Stimulated activated CD8-positive, alpha-beta memory T cell treated with anti-CD3 and anti-CD28 coated beads, Interleukin-2, amount 100 ng/mL, for 1 hour (primary cell): ENCODE data around the gene LCN2.
A peak's percentile ranks its signal among the peaks of the same experiment; 100 is the strongest.

Experiments
- DNase-seq, 2 donors: peaks; one replicate each; pipeline ENCODE4 v3.0.0-alpha.2; 2020; ENCODE audit warnings: low read depth in 2 of 2

The LCN2 gene

GRCh38 chr9:128114326-128115186 lies 34.7 kb upstream of the LCN2 start:
- no peak for DNase-seq

DNA sequence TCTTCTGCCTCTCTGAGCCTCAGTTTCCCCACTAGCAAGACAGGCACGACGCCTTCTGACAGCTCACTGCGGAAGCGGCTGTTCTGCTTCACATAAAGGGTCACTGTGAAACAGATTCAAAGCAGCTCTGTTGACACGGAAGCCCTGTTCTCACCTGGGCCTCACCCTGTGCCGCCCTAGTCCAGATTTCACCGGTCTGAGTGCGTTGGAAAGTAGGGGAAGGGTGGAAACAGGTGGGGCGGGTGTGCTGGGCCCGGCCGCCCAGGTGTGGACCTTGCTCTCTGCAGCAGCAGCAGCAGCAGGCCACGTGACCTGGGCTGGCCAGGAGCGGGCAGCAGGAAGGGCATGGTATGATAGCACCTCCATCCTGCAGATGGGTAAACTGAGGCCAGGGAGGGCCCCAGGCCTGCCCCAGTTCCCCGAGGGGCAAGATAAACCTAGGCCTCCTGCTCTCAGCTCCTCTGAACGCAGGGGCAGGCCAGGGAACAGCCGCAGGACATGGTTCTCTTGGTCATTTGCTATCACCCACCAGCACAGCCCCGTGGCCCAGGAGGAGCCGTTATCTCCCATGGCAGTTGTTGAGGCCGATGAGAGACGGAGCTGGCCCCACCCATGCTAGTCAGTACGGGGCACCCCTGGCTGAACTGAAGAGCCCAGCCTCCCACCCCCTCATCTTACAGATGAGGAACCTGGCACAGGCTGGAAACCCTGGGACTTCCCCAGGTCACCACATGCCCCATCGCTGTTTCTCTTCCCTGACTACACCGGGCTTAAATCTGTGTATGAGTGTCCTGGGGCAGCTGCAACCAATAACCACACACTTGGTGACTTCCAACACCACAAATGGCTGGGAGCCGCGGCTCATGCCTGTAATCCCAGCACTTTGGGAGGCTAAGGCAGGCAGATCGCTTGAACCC lies 33.8 kb upstream of the LCN2 start:
- no peak for DNase-seq

- DNase-seq = no peak
These were observed 32.9 kb upstream of the LCN2 start for GRCh38 chr9:128116104-128117083.

DNA sequence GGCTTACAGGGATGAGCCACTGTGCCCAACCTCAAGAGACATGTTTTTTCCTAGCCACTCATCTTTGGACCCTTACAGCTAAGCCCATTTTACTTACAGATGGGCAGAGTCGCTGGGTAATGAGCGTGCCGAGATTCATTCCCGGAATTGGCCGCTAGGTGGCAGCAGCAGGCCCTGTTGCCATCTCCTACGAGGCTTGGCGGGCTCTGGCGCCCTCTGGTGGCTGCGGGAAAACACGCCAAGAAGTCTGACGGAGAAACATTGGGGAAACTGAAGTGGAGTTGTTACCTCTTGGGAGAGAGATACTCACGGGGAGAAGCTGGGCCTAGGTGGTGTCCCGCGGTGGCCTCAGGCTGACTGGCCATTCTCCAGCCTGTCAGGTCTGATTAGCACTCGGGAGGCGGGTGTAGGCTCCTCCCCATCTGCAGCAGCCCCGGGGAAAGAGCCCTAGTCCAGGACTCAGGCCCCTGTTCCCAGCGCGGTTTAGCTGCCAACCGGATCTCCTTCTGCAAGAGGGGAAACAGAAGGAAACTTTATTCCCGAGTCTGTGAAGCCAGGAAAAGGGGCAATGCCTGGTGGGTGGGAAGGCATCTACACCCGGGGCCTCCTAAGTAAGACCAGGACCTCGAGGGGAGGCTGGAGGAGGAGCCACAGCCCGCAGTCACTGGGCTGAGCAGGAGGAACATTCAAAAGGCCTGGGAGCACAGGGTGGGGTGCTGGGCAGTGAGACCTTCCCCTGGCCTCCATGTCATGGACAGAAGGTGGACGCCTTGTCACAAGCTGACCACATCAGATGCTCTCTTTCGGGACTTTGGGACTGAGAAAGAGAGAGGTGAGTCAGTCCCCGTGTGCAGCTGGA lies 31.4 kb upstream of the LCN2 start:
- DNase-seq = peak; percentile 96

- no peak for DNase-seq
These were observed 30.8 kb upstream of the LCN2 start for GRCh38 chr9:128118472-128118857.

GRCh38 chr9:128118971-128119665 lies 30.1 kb upstream of the LCN2 start:
- no peak for DNase-seq

DNA sequence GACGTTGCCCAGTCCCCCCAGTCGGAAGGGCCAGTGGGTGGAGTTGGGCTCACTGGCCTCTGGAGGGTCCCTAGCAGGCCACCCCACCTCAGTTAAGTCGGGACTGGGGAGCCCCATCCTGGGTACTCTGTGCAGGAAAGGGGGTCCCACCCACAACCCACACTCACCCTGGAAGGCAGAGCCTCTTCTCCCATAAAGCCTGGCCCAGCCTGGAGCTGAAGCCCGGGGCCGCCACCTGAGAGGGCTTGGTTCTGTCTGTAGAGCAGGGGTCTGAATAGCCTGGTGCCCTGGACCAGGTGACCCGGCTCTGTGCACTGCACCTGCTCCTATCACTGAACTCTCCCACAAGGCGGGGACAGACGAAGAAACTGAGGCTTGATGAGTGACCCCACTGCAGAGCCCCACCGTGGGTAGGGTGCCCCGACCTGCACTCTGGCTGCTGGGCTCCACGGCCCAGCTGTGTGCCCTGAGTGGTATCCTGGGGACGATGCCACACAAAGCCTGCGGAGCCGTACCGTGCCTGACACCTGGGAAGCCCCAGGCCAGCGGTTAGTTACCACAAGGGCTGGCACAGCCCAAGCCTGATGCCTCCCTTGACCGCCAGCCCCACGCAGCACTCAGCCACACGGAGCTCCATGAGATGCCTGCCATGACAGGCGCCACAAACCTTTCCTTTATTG lies 29.1 kb upstream of the LCN2 start:
- DNase-seq = no peak

GRCh38 chr9:128120741-128121465 lies 28.4 kb upstream of the LCN2 start:
- no peak for DNase-seq

DNA sequence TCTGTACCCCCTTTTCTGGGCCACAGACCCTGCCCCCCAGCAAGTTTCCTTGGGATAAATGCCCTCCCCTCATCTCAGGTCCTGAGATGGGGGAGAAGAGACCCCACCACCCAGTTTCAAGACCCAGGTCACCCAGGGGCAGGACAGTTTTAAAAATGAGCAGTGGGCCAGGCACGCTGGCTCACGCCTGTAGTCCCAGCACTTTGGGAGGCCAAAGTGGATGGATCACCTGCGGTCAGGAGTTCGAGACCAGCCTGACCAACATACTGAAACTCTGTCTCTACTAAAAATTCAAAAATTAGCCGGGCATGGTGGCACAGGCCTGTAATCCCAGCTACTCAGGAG lies 27.8 kb upstream of the LCN2 start:
- DNase-seq = no peak

DNA sequence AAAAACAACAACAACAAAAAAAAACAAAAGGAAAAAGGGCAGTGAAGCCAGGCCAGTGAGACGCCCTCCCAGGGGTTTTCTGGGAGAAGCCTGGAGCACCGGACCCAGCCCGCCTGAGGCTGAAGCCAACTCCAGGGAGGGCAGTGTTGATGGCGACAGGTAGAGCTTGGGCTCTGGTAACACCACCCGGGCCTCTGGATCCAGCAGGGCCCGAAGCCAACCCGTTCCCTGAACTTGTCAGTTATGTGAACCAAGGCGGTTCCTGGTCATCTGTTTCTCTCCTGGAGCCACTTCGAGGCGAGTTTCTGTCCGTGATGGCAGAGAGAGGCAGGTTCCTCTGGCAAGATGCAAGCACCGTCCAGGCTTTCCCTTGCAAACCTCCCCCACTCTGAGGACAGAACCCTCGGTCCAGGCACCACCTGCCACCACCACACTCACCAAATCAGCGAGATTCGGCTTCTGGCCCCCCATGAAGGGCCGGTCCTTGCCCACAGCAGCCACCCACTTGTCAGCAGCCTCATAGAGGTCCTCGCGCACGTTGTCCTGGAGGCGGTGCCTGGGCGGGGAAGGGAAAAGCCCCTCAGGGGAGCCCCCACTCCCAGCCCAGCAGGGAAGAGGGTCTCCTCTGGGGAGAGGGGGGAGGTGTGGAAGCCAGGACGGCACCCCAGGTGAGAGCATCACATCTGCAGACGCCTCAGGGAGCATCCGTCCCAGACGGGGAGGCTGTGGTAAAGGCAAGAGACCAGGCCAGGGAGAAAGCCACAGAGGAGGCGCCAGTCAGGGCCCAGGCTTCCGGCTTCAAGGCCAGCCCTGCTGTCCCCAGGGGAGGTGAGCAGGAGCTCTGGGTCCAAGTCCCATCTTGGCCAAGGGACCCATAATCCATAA lies 27.1 kb upstream of the LCN2 start:
- DNase-seq = no peak

DNA sequence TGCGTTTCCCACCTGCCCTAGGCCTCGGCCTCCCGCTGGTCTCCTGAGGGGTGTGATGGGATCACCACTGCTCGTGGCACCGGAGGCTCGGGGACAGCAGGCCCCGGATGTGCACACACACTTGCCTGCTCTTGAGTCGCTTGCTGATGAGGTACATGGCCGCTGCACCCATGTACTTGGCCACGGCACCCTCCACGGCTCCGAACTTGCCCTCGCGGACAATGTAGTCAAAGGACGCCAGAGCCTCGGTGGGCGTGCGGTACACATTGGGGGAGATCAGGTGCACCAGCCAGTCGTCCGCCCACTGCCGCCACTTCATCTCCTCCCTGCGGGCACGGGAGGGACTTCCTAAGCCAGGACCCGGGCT lies 26.5 kb upstream of the LCN2 start:
- no peak for DNase-seq

- DNase-seq = no peak
These were observed 25.7 kb upstream of the LCN2 start for GRCh38 chr9:128123451-128124080.

GRCh38 chr9:128124451-128124850 lies 24.8 kb upstream of the LCN2 start:
- no peak for DNase-seq

DNA sequence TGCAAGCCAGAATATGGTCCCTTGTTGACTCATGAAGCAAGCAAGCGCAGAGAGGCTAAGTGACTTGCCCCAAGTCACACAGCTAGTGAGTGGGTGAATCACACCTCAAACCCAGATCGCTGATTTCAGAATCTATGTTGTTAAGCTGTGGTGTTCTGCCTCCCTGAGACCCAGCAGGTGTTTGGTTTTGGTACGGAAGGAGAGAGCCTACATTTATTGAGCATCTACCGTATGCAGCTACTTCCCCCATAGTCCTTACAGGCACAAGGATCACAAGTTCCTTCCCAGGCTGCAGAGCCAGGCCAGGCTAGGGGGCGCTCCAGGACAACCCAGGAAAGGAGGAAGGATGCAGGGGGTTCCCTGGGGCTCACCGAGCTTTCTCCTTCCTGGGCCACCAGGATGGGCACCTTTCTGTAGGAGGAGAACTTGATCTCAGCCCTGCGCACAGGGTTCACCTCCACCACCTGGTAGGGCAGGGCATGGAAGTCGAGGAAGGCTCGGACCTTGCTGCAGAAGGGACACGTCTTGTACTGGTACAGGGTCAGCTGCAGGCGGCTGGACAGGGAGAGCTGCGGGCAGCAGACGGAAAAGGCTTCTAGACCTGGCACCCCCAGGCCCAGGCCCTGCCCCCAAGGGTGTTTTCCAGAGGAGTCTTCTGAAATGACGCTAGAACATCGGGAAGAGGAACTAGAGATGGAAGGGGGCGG lies 24.2 kb upstream of the LCN2 start:
- DNase-seq = no peak

DNA sequence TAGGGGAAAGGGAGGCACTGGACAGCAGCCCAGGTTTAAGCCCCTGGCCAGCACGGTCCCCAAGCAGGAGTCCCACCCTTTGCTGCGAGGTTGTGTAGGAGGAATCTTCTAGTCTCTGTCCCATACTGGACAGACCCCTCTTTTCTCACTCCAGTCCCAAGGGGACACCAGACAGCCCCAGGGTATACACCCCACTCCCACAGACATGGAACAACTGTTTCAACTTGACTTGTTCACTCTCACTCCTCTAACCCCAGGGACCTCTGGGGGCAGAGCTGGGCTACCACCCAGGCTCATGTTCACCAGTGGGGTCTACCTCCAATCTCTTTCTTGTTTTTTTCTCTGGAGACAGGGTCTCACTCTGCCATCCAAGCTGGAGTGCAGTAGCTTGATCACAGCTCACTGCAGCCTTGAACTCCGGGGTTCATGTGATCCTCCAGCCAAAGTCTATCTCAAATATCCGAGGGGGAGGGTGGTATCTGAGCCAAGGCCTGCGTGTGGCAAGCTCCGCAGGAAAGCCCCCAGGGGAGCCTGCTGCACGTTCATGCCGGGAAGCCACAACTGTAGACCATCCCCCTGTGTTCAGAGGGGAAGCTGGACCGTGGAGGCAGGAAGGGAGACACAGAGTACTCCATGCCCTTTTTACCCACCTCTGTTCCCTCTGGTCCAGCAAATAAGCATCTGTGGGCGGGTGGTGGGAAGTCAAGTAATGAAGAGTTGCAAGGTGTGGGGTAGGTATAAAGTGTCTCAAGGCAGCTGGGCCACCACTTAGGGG lies 23.5 kb upstream of the LCN2 start:
- no peak for DNase-seq

DNA sequence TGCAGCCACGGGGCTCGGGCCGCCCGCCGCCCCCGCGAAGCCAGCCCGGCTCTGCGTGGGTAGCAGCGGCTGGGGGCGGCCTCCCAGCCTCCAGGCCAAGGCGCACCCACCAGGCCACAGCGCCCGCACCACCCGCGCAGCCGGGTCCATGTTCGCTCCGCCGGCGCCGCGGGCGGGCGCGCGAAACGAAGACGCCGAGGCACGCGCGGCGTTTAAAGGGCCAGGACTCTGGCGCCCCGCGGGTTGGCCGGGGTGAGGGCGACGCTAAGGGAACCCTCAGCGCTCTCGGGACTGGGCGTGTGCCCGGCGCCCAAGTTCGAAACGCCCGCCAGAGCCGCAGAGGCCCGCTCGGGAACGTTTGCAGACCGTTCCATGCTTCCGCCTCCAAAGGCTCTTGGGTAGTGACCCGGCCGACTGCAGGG lies 21.7 kb upstream of the LCN2 start, which contains the start of gene PTGES2:
Gene PTGES2 (minus strand): TSS at position 162 of the 422 bp plus-strand sequence. CDS start 12 bp downstream, at position 150.
- peak; percentile 54 to 67 for DNase-seq
